GM21526 (cell line): ENCODE data around the gene INAFM1.

Experiments used
- ATAC-seq: cut with Tn5 transposase; IDR thresholded peaks from one replicate; pipeline ENCODE4 v1.9.1; 2021; ENCODE audit warnings: moderate library complexity; ENCODE audit not compliant: unreplicated experiment, low FRiP score

INAFM1 gene

DNA sequence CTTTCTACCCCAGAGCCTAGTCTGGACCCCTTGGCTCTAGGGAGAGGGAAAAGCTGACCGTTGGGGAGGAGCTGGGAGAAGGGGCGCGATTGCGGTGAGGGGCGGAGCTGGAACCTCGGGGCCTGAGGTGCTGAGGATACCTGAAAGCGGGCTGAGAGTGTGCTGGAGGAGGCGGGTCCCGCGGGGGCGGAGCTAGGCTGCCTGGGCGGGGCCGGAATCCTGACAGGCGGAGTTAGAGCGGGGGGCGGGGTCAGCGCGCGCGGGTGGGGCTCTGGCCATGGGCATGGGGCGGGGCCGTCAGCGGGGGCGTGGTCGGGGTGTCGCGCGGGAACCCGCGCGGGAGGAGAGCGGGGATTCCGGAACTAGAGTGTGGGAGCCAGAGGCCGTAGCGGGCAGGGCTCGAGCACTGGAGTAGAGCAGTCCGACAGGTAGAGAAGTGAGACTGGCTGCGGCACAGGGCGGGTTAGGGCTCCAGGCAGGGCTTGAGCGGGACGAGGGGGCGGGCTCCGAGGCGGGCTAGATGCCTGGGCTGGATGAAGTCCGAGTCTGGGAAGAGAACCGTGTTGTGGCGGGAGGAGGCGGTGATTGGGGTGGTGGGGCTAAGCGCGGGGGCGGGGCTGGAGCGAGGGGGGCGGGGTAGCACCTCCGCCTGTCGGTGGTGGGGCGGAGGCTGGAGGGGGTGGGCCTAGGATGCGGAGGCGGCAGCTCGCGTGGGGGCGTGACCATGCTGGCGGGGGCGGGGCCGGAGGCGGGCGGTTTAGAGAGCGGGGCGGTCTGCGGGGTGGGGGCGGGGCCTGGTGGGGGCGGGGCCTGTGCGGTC is at the start of gene INAFM1:
INAFM1 (plus strand) TSS at position 815 of the 820 bp plus-strand sequence. CDS start 35 bp downstream, outside the sequence.
- peak; percentile 49 for ATAC-seq

GRCh38 chr19:47225746-47226425 is 48.8 kb upstream of the INAFM1 start:
- peak; percentile 35 for ATAC-seq

- peak; percentile 10 for ATAC-seq
Measured at GRCh38 chr19:47226426-47227351, 48.0 kb upstream of the INAFM1 start.

- no peak for ATAC-seq
Measured at GRCh38 chr19:47227352-47228167, 47.1 kb upstream of the INAFM1 start.

- ATAC-seq = no peak
Measured at GRCh38 chr19:47228168-47228936, 46.3 kb upstream of the INAFM1 start.

GRCh38 chr19:47228937-47229675 is 45.6 kb upstream of the INAFM1 start:
- ATAC-seq = no peak

GRCh38 chr19:47229676-47230053 is 45.0 kb upstream of the INAFM1 start:
- ATAC-seq = no peak

- no peak for ATAC-seq
Measured at GRCh38 chr19:47230054-47230920, 44.4 kb upstream of the INAFM1 start.

GRCh38 chr19:47230921-47231214 is 43.8 kb upstream of the INAFM1 start, which contains the start of gene BBC3:
TSS of gene BBC3 (minus strand) at chr19:47231199. CDS start at chr19:47228431, 2,768 bp downstream.
- no peak for ATAC-seq

GRCh38 chr19:47231215-47232054 is 43.2 kb upstream of the INAFM1 start:
- no peak for ATAC-seq

DNA sequence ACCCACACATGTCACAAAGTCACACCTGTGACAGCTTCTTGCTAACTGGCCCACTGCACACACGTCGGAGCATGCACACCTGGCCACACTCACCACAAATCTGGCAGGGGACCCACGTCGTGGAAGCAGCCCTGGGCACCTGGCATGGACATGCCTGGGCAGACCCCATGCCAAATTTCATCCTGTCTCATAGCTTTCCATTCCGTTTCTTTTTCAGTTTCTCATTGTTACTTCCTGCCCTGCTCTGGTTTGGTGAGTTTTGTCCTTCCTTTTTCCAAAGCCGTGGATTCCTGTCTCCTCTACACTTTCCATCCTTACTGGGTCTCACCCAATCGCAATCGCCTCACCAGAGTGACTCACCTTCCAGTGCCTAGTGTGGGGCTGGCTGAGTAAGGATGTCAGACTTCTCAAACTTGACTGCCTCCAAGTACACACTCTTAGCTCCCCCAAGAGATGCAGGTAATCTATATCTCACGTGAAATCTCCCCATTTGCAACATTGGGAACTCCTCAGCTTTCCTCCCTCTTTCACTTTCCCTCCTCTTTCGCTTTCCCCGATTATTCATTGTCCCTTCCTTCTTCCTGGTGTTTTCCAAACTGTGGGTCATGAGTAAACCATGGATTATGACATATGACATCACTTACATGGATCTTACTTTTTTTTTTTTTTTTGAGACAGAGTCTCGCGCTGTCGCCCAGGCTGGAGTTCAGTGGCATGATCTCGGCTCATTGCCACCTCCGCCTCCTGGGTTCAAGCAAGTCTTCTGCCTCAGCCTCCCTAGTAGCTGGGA is 42.1 kb upstream of the INAFM1 start:
- ATAC-seq = no peak

- no peak for ATAC-seq
Measured at GRCh38 chr19:47236072-47236675, 38.5 kb upstream of the INAFM1 start.

DNA sequence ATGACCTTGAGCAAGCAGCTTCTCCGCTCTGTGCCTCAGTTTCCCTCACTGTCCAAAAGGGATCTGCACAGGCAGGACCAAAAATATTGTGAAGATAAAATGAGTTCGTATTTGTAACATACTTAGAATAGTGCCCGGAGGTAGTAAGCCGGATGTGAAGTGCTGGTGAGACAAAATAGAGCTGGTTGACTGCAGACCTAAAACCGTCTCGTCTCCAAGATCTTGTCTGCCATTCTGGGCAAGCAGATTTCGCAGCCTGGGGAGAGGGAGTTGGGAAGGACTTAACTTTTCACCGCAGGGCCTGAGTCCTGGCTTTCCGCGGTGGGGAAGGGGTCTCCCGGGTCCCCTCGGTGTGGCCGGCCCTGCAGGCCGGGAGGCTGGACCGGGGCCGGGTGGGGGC is 35.5 kb upstream of the INAFM1 start:
- no peak for ATAC-seq

GRCh38 chr19:47239610-47240296 is 34.9 kb upstream of the INAFM1 start:
- no peak for ATAC-seq

DNA sequence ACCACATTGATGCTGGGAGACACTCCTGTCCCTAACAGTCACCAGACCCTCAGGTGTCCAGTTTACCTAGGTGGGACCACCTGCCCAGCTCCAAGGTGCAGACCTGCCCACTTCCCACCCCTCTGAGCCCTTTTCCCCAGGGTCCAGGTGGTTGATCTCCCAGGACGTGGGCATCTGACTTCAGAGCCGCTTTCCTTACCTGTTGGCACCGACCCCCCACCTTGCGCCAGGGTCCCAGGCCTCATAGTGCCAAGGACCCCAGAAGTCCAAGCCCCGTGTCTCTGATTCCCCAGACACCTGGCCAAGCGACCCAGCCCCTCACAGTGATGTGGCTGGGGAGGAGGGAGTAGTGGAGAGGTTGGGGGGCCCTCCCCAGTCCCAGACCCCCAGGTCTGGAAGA is 34.1 kb upstream of the INAFM1 start:
- ATAC-seq = no peak
